D721Med (cell line): ENCODE measurements around the gene ALKBH8.
"Not testable (repeated sequence)": the region's sequence is repeated elsewhere in the genome, so short reads cannot be mapped to it uniquely, and the experiment has no call there.

Source experiments
- DNase-seq: peaks from one replicate; pipeline ENCODE4 v3.0.0; 2011; ENCODE audit warnings: low spot score; ENCODE audit not compliant: insufficient read length
- FAIRE-seq: peaks from 2 replicates; lab custom pipeline; 2011; peaks lifted over from hg19 to GRCh38; lab: Jason Lieb, UNC
- TF ChIP-seq, protein P1 (sequence below): IDR thresholded peaks from 2 replicates; pipeline ENCODE4 v1.5.1; 2012; ENCODE audit warnings: mild to moderate bottlenecking, control low read depth; ENCODE audit not compliant: insufficient read depth; ENCODE audit errors: missing control alignments

The ALKBH8 gene

DNA sequence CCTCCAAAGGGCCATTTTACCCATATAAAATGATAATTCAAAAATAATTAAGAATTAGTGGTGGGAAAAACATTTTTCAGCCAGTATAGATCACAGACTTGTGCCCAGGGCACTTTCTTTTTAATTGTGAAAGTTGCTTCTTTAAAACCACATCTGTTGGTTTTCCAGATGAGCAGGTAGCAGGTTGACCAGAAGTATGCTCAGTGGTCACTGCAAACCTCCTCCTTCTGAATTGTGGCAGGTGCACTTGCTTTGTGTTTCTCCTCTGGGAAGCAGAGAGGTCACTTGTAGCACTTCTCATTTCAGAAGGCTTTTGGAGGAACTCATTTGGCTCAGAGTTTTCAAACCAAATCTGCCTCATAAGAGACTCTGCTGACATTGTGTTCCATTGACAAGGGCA lies 83.3 kb downstream of the ALKBH8 start:
- no peak for FAIRE-seq
- DNase-seq, result no peak
- TF ChIP-seq, protein P1, sequence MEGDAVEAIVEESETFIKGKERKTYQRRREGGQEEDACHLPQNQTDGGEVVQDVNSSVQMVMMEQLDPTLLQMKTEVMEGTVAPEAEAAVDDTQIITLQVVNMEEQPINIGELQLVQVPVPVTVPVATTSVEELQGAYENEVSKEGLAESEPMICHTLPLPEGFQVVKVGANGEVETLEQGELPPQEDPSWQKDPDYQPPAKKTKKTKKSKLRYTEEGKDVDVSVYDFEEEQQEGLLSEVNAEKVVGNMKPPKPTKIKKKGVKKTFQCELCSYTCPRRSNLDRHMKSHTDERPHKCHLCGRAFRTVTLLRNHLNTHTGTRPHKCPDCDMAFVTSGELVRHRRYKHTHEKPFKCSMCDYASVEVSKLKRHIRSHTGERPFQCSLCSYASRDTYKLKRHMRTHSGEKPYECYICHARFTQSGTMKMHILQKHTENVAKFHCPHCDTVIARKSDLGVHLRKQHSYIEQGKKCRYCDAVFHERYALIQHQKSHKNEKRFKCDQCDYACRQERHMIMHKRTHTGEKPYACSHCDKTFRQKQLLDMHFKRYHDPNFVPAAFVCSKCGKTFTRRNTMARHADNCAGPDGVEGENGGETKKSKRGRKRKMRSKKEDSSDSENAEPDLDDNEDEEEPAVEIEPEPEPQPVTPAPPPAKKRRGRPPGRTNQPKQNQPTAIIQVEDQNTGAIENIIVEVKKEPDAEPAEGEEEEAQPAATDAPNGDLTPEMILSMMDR, result no peak

DNA sequence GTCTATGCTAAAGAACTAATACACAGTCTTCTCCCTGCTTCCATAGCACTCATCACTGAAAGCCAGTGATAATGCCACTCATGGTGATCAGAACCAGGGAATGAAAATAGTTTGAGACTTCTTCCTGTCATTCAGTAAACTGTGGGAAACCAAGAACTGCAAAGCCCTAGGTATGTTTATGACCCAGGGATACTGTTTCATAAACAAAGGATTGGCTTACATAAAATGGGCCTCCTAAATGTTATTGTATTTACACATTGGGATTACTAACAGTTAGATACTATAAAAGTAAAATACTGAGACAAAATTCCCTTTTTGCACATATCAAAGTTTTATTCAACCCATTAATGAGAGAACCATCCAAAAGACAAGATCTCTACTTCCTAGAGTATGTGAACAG lies 86.6 kb downstream of the ALKBH8 start:
- TF ChIP-seq, protein P1, result no peak
- FAIRE-seq (no peak), DNase-seq (no peak)

DNA sequence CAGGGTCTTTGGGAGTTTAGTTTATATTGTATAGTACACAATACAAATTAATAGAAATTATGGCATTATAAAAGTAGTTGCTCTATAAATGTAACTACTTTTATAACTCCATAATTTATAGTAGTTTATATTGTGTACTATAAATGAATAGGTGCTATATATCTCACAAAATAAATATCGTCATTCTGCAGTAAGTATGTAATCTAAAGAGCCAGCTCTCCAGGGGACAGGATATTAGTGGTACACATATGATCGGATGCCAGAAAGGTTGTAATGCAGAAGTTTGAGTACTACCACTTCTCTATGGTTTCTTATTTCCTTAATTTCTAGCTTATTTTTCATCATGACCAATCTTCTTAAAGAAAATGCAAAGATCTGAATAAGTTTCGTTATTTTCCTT lies 87.7 kb downstream of the ALKBH8 start:
- FAIRE-seq (no peak), DNase-seq (no peak)

DNA sequence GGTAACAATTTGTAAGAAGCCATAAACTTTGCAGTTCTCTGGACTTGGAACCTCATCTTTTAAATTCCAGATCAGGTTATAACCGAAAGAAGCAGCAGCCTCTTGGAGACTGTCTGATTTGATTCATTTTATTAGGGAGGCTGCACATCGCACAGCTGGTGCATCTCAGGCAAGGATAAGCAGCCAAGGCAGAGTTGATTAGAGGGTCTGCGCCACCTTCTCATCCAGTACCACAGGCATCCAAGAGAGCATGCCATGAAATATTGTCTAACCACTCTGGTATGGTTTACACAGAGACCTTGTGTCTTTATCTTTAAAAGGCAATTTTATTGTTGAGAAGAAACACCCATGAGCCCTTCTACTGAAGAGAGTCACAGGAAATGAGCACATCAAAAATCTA lies 91.7 kb downstream of the ALKBH8 start:
- FAIRE-seq, result no peak
- DNase-seq, result no peak
- TF ChIP-seq, protein P1, result no peak

More for the DNA sequence above, 87.7 kb downstream of the ALKBH8 start:
- TF ChIP-seq, protein P1, result no peak

DNA sequence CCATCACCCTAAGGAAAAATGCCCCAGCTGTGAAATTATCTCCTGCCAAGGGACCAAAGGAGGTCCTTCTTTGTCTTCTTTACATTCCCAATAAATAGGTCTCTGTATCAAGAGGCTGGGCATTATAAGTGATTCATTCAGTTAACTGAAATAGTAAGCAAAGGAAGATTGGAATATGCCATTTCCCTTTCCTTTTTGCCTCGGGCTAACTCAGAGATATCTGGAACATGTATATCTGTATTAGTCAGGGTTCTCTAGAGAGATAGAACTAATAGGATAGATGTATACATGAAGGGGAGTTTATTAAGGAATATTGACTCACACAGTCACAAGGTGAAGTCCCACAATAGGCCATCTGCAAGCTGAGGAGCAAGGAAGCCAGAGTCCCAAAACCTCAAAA lies 92.6 kb downstream of the ALKBH8 start:
- no peak for FAIRE-seq
- TF ChIP-seq, protein P1, result no peak
- no peak for DNase-seq

DNA sequence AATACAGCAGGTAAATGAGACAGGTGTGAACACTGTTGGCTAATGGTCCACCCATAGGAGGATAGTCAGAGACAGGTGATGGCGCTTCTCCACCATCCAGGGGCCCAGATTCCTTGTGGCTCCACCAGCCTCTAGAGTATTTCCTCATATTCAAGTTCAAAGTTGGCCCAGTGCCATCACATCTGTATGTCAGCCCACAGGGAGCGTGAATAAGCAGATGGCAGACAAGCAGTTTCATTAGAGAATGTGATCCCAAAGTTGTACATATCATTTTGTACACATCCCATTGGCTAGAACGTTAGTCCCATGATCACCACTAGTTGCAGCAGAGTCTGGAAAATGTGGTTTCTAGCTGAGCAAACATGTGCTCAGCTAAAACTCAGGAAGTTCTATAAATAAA lies 96.9 kb downstream of the ALKBH8 start:
- FAIRE-seq (no peak), DNase-seq (no peak)
- TF ChIP-seq, protein P1, result no peak

DNA sequence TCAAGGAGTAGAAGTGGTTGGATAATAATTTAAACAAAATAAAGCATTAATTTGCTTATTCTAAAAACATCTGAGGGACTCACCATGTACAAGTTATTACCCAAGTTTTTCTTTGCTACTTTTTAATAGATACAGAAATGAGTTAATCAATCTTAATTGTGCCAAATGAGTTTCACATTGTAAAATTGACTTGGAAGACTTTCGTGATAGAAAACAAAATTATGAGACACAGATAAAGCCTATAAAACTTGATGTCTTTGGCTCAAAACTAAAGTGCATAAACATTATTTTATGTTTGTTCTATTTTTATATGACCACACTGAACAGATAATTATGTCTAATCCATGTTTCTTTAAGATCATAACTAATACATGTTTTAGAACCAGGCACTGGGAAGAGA lies 97.8 kb downstream of the ALKBH8 start:
- TF ChIP-seq, protein P1, result no peak
- DNase-seq, result no peak
- FAIRE-seq, result no peak

DNA sequence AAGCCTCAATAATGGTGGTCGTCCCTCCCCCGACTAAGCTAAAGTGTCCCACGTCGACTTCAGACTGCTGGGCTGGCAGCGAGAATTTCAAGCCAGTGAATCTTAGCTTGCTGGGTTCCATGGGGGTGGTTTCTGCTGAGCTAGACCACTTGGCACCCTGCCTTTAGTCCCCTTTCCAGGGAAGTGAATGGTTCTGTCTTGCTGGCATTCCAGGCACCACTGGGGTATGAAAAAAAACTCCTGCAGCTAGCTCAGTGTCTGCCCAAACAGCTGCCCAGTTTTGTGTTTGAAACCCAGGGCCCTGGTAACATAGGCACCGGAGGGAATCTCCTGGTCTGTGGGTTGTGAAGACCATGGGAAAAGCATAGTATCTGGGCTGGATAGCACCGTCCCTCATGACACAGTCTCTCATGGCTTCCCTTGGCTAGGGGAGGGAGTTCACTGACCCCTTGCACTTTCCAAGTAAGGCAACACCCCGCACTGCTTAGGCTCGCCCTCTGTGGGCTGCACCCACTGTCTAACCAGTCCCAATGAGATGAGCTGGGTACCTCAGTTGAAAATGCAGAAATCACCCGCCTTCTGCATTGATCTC lies 99.2 kb downstream of the ALKBH8 start:
- not testable (repeated sequence) for FAIRE-seq, DNase-seq
